GM15510 (cell line): ENCODE results near the gene CLEC16A.
A peak's percentile ranks its signal among the peaks of the same experiment; 100 is the strongest.

ENCODE experiments used
- POLR2A ChIP-seq: IDR thresholded peaks from 3 replicates; pipeline ENCODE4 v1.6.1; 2011; ENCODE audit warnings: borderline replicate concordance; ENCODE audit not compliant: insufficient read length; ENCODE audit errors: extremely low read depth

The CLEC16A gene

GRCh38 chr16:11089504-11090124, 145.2 kb downstream of the CLEC16A start:
- TF ChIP-seq POLR2A, result no peak

- TF ChIP-seq POLR2A, result no peak
Measured at GRCh38 chr16:11090232-11090631, 145.9 kb downstream of the CLEC16A start.

GRCh38 chr16:11091021-11091785, 146.8 kb downstream of the CLEC16A start:
- no peak for TF ChIP-seq POLR2A

GRCh38 chr16:11092788-11093571, 148.6 kb downstream of the CLEC16A start:
- no peak for TF ChIP-seq POLR2A

GRCh38 chr16:11093572-11094074, 149.3 kb downstream of the CLEC16A start:
- TF ChIP-seq POLR2A, result no peak

GRCh38 chr16:11094075-11094856, 149.9 kb downstream of the CLEC16A start:
- peak; percentile 23 for TF ChIP-seq POLR2A

- TF ChIP-seq POLR2A, result no peak
Measured at GRCh38 chr16:11094857-11095565, 150.6 kb downstream of the CLEC16A start.

GRCh38 chr16:11095935-11096334, 151.6 kb downstream of the CLEC16A start:
- TF ChIP-seq POLR2A, result no peak

- no peak for TF ChIP-seq POLR2A
Measured at GRCh38 chr16:11097094-11097786, 152.9 kb downstream of the CLEC16A start.

GRCh38 chr16:11097787-11098167, 153.4 kb downstream of the CLEC16A start:
- TF ChIP-seq POLR2A, result no peak

- no peak for TF ChIP-seq POLR2A
Measured at GRCh38 chr16:11098601-11099390, 154.4 kb downstream of the CLEC16A start.

- no peak for TF ChIP-seq POLR2A
Measured at GRCh38 chr16:11099672-11100205, 155.4 kb downstream of the CLEC16A start.

- no peak for TF ChIP-seq POLR2A
Measured at GRCh38 chr16:11100239-11100750, 155.9 kb downstream of the CLEC16A start.

- TF ChIP-seq POLR2A, result no peak
Measured at GRCh38 chr16:11101283-11101682, 156.9 kb downstream of the CLEC16A start.
